HepG2 (cell line): ENCODE data around the gene WDR13. TPM values are rescaled to one million over a fixed set of nuclear protein-coding genes. Genes with fewer than 3 reads are reported as not detected.

Source experiments
- ATAC-seq: fragments of 200-7000 bp; cut with Tn5 transposase; 3 replicates; pipeline ENCODE4 v1.9.1; 2020; ENCODE audit warnings: mild to moderate bottlenecking, moderate library complexity
- BruUV-seq: library from RNA; stranded (reverse); fragments of 400-500 nt; replicated peaks from 2 replicates; lab custom pipeline; 2021; lab: Mats Ljungman, UMichigan
- CTCF ChIA-PET: fragments of 300-600 bp; formaldehyde crosslinking; extraction: SDS; loops from one replicate; lab custom pipeline; 2021; ENCODE audit warnings: low total read pairs, inconsistent platforms, low intra/inter-chr PET ratio; lab: Yijun Ruan, JAX
- POLR2A ChIA-PET: fragments of 350-600 bp; sonication (Branson Sonifier 250); formaldehyde crosslinking; loops from one replicate; lab custom pipeline; 2020; ENCODE audit warnings: antibody characterized with exemption, inconsistent platforms; lab: Yijun Ruan, JAX
- DNase-seq: peaks from one replicate; pipeline ENCODE4 v3.0.0-alpha.2; 2015; ENCODE audit warnings: low spot score
- FAIRE-seq: peaks from 3 replicates; lab custom pipeline; 2011; peaks lifted over from hg19 to GRCh38; lab: Jason Lieb, UNC
- H2AFZ ChIP-seq: one replicate; pipeline ENCODE4 v1.6.1; 2011; ENCODE audit warnings: low read length, inconsistent platforms
- H3K27ac ChIP-seq: fragments of 300-600 bp; 3 replicates; pipeline ENCODE4 v1.8.0; 2011; ENCODE audit warnings: mixed run types, mild to moderate bottlenecking, mixed read lengths, low read length, inconsistent platforms; ENCODE audit not compliant: insufficient read depth; ENCODE audit errors: extremely low read length
- H3K27me3 ChIP-seq, 2 experiments: fragments of 200-600 bp in 1 of 2; 2 replicates in 1 of 2; 3 replicates in 1 of 2; pipeline versions ENCODE4 v1.6.0 to v1.8.0; 2011; ENCODE audit warnings: low read length in 2 of 2, mild to moderate bottlenecking in 2 of 2, moderate library complexity in 2 of 2, inconsistent platforms in 1 of 2; ENCODE audit not compliant: insufficient read depth in 2 of 2, control insufficient read depth in 1 of 2
- H3K36me3 ChIP-seq, 2 experiments: fragments of 200-600 bp in 1 of 2; replicated peaks in 1 of 2; 2 replicates in 1 of 2; 3 replicates in 1 of 2; pipeline versions ENCODE4 v1.5.1 to v1.8.0; 2011; ENCODE audit warnings: low read length in 2 of 2, inconsistent platforms in 1 of 2; ENCODE audit not compliant: insufficient read depth in 2 of 2, control insufficient read depth in 1 of 2
- H3K4me1 ChIP-seq: 2 replicates; pipeline ENCODE4 v1.5.1; 2012; ENCODE audit warnings: low read length, inconsistent platforms; ENCODE audit not compliant: insufficient read depth
- H3K4me2 ChIP-seq: 2 replicates; pipeline ENCODE4 v1.6.0; 2011; ENCODE audit warnings: low read depth, low read length, inconsistent platforms
- H3K4me3 ChIP-seq, 3 experiments: fragments of 200-600 bp in 1 of 3; sonication (generic), shearing (Covaris generic) in 1 of 3; replicated peaks in 1 of 3; 2 replicates each; pipeline ENCODE4 v1.5.1; 2011 to 2016; ENCODE audit warnings: low read length in 3 of 3, inconsistent platforms in 2 of 3, low read depth in 2 of 3, mild to moderate bottlenecking in 2 of 3, control low read depth in 1 of 3, mixed read lengths in 1 of 3; ENCODE audit not compliant: insufficient read depth in 1 of 3
- H3K79me2 ChIP-seq: one replicate; pipeline ENCODE4 v1.6.1; 2011; ENCODE audit warnings: low read length, inconsistent platforms; ENCODE audit not compliant: insufficient read depth
- H3K9ac ChIP-seq: 2 replicates; pipeline ENCODE4 v1.6.0; 2011; ENCODE audit warnings: mild to moderate bottlenecking, low read depth, low read length, inconsistent platforms; ENCODE audit not compliant: insufficient read depth
- H3K9me3 ChIP-seq: 2 replicates; pipeline ENCODE4 v1.5.1; 2012; ENCODE audit warnings: mild to moderate bottlenecking, low read length
- H4K20me1 ChIP-seq: 2 replicates; pipeline ENCODE4 v1.6.0; 2011; ENCODE audit warnings: inconsistent platforms, mild to moderate bottlenecking, low read length, moderate library complexity; ENCODE audit not compliant: insufficient read depth
- NKX3-1 ChIP-seq: sonication (generic); formaldehyde crosslinking; IDR thresholded peaks from 2 replicates; pipeline ENCODE4 v1.5.0; 2020; ENCODE audit warnings: missing genetic modification reagents
- SNAPC4 ChIP-seq: sonication (generic); formaldehyde crosslinking; IDR thresholded peaks from 2 replicates; pipeline ENCODE4 v1.4.0; 2020; ENCODE audit warnings: mild to moderate bottlenecking, missing genetic modification reagents
- ZBTB2 ChIP-seq: sonication (generic); formaldehyde crosslinking; IDR thresholded peaks from 2 replicates; pipeline ENCODE4 v1.8.0; 2022; ENCODE audit warnings: low read depth, missing genetic modification reagents
- ZNF224 ChIP-seq: sonication (generic); formaldehyde crosslinking; IDR thresholded peaks from 2 replicates; pipeline ENCODE4 v1.5.0; 2020; ENCODE audit warnings: mild to moderate bottlenecking, missing genetic modification reagents
- ZNF597 ChIP-seq: sonication (generic); formaldehyde crosslinking; IDR thresholded peaks from 2 replicates; pipeline ENCODE4 v1.5.0; 2020; ENCODE audit warnings: missing genetic modification reagents
- ZNF687 ChIP-seq: sonication (generic); formaldehyde crosslinking; IDR thresholded peaks from 2 replicates; pipeline ENCODE4 v1.5.1; 2020; ENCODE audit warnings: mild to moderate bottlenecking, missing genetic modification reagents, moderate library complexity
- WGBS: methylation state at CpG from one replicate; pipeline ENCODE4 v1.1.6; 2017; ENCODE audit warnings: low lambda C conversion rate; 5-methylcytosine and 5-hydroxymethylcytosine counted together
- in situ Hi-C: cut with HindIII; loops from 2 replicates; pipeline ENCODE4 v1.10.0; 2017; ENCODE audit warnings: low pct_unique_long_range_greater_than_20kb; ENCODE audit not compliant: extremely low pct_ligation_motif_present
- intact Hi-C: fragments of 100-400 bp; cut with micrococcal nuclease; formaldehyde crosslinking; loops from one replicate; pipeline ENCODE4 v1.10.0; 2022; ENCODE audit not compliant: unreplicated experiment
- polyA plus RNA-seq, 8 experiments: library from polyadenylated mRNA; depleted of rRNA in 3 of 8; stranded (reverse) in 7 of 8; unstranded in 1 of 8; fragments of >200 nt; fragmentation: Illumina TruSeq in 4 of 8; extraction: Trizol in 4 of 8; gene quantifications; 2 replicates each; pipeline versions ENCODE4 v1.2.1 to v1.2.3, GENCODE V29; 2011 to 2016; ENCODE audit warnings: low read depth in 4 of 8, missing spikeins in 1 of 8, mixed read lengths in 1 of 8; ENCODE audit not compliant: insufficient read depth in 1 of 8
- total RNA-seq, 5 experiments: library from RNA; depleted of rRNA; stranded (reverse); fragments of >200 nt; fragmentation: Illumina TruSeq; extraction: Trizol; gene quantifications; 2 replicates each; pipeline ENCODE4 v1.2.3, GENCODE V29; 2016; ENCODE audit warnings: low read depth in 1 of 5

WDR13 gene
- total and polyA plus RNA-seq, 2 of the 13 experiments (the other 11 are each of a cell fraction or from before 2014, with no cell fraction given) = 28.7 to 37.1 TPM

GRCh38 chrX:48558271-48558670, 39.0 kb upstream of the WDR13 start:
- Histone ChIP-seq H2AFZ (no peak overlapping the region), H3K36me3 (peaks cover 5 to 12% of the 10 kb centered on the region in 2 experiments; a peak in 2 of 5 replicates), H3K9ac (no peak overlapping the region), H4K20me1 (no peaks in the 10 kb centered on the region), H3K4me3 (no peak overlapping the region), H3K27me3 (no peaks in the 10 kb centered on the region)
- intact Hi-C loops = no loop called here
- POLR2A ChIA-PET = no interaction called here
- 88% methylated on average over 4 of the region's 4 CpGs for WGBS
- DNase-seq = no peak
- in situ Hi-C loops = no loop called here
- TF ChIP-seq SNAPC4 (CRISPR knock-in tag) (no peak), ZNF224 (no peak), NKX3-1 (CRISPR knock-in tag) (no peak)
- TF ChIP-seq, all 625 proteins: peak for 0
- H3K4me1 ChIP-seq = no peaks in the 10 kb centered on the region
- ATAC-seq (no peak), FAIRE-seq (no peak)
- H3K27ac ChIP-seq = no peak overlapping the region
- BruUV-seq = no TSS peak
- H3K79me2 ChIP-seq = no peaks in the 10 kb centered on the region
- no peak overlapping the region for H3K4me2 ChIP-seq
- CTCF ChIA-PET = no interaction called here
- no peaks in the 10 kb centered on the region for H3K9me3 ChIP-seq

GRCh38 chrX:48559636-48560035, 37.7 kb upstream of the WDR13 start:
- CTCF ChIA-PET = no interaction called here
- no peak overlapping the region for H2AFZ ChIP-seq
- no peak for TF ChIP-seq ZNF597 (CRISPR knock-in tag)
- TF ChIP-seq ZBTB2 = no peak
- no peak for TF ChIP-seq ZNF687 (CRISPR knock-in tag)

More at GRCh38 chrX:48559636-48560035, 37.7 kb upstream of the WDR13 start:
- POLR2A ChIA-PET = no interaction called here
- Histone ChIP-seq H4K20me1 (no peaks in the 10 kb centered on the region), H3K4me2 (no peak overlapping the region), H3K36me3 (peaks cover 5 to 12% of the 10 kb centered on the region in 2 experiments; a peak in 2 of 5 replicates), H3K27me3 (no peaks in the 10 kb centered on the region), H3K4me1 (no peaks in the 10 kb centered on the region), H3K9ac (no peak overlapping the region), H3K4me3 (no peak overlapping the region), H3K27ac (no peak overlapping the region), H3K9me3 (no peaks in the 10 kb centered on the region), H3K79me2 (no peaks in the 10 kb centered on the region)
- DNase-seq = no peak
- intact Hi-C loops (no loop called here), in situ Hi-C loops (no loop called here)
- BruUV-seq = no TSS peak
- ATAC-seq = no peak
- 98% methylated on average over 8 of the region's 24 CpGs for WGBS
- FAIRE-seq = no peak
